ENCODE results near the gene DPY19L3. TPM values are rescaled to one million over a fixed set of nuclear protein-coding genes. Genes with fewer than 3 reads are reported as not detected.

Gene DPY19L3
- total RNA-seq, 4 donors from 2014 or later = 29.7 to 49.2 (median 39.8) TPM

DNA sequence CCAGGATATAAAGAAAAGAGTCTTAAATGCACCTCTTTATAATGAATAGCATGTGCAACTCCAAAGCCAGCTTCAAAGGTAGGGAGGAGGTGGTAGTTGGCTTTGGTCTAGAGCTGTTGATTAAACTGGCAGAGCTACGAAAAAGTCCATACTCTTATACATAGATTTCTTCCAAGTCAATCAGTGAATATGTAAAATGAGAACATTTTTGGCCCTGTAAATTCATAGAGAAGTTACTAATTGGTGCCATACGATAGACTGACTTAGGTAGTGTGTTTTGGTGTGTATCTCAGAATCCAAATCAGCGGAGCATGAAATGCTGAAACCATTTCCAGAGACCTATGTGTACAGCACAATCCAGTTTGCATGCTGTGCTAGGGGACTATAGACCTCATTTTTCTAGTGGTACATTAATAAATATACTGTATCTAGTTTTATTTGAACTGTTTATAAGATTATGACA, 17.1 kb upstream of the DPY19L3 start:
- Histone ChIP-seq H3K27ac (no peak overlapping the region), H3K4me3 (replicated peaks in 1 of 3) (no peak overlapping the region), H3K4me1 (no peaks in the 10 kb centered on the region), H3K27me3 (no peaks in the 10 kb centered on the region), H3K9me3 (no peaks in the 10 kb centered on the region), H3K36me3 (peaks cover 0 to 5% of the 10 kb centered on the region in 2 donors)
- 85 to 88% methylated on average over 3 of the region's 3 CpGs for WGBS, 2 donors
- intact Hi-C loops (cut with DNase I) = no loop called here
- no peak for DNase-seq
- TF ChIP-seq, protein P1, sequence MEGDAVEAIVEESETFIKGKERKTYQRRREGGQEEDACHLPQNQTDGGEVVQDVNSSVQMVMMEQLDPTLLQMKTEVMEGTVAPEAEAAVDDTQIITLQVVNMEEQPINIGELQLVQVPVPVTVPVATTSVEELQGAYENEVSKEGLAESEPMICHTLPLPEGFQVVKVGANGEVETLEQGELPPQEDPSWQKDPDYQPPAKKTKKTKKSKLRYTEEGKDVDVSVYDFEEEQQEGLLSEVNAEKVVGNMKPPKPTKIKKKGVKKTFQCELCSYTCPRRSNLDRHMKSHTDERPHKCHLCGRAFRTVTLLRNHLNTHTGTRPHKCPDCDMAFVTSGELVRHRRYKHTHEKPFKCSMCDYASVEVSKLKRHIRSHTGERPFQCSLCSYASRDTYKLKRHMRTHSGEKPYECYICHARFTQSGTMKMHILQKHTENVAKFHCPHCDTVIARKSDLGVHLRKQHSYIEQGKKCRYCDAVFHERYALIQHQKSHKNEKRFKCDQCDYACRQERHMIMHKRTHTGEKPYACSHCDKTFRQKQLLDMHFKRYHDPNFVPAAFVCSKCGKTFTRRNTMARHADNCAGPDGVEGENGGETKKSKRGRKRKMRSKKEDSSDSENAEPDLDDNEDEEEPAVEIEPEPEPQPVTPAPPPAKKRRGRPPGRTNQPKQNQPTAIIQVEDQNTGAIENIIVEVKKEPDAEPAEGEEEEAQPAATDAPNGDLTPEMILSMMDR (IDR thresholded peaks at IDR 0.05) = no peak
- TF ChIP-seq POLR2A (IDR thresholded peaks at IDR 0.05) = no peak

DNA sequence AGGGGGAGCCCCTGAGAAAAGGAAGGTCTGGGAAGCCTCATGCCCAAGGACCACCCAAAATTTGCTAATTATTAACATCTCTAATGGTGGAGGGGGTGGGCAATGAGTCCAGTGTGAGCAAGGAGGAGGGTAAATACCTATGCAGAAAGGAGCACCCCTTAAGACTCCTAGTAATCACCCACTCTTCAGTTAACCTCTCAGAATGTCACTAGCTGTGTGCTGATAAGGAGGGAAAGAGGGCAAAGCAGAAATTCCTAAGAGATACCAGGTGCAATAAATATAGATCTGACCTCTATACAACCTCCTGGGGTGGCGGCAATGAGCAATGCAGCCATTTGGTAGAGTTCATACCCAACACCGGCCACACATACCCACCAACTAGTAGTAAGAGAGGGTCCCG, 12.7 kb upstream of the DPY19L3 start:
- 93 to 94% methylated on average over 3 of the region's 3 CpGs for WGBS, 2 donors
- no peak overlapping the region for H3K27ac ChIP-seq
- intact Hi-C loops (cut with DNase I) = no loop called here
- H3K27me3 ChIP-seq = no peaks in the 10 kb centered on the region
- no peaks in the 10 kb centered on the region for H3K36me3 ChIP-seq
- H3K4me1 ChIP-seq = no peaks in the 10 kb centered on the region
- no peak for TF ChIP-seq POLR2A (IDR thresholded peaks at IDR 0.05)
- TF ChIP-seq, protein P1 (IDR thresholded peaks at IDR 0.05) = no peak
- no peak for DNase-seq
- no peaks in the 10 kb centered on the region for H3K9me3 ChIP-seq
- no peak overlapping the region for H3K4me3 ChIP-seq (replicated peaks in 1 of 3)

DNA sequence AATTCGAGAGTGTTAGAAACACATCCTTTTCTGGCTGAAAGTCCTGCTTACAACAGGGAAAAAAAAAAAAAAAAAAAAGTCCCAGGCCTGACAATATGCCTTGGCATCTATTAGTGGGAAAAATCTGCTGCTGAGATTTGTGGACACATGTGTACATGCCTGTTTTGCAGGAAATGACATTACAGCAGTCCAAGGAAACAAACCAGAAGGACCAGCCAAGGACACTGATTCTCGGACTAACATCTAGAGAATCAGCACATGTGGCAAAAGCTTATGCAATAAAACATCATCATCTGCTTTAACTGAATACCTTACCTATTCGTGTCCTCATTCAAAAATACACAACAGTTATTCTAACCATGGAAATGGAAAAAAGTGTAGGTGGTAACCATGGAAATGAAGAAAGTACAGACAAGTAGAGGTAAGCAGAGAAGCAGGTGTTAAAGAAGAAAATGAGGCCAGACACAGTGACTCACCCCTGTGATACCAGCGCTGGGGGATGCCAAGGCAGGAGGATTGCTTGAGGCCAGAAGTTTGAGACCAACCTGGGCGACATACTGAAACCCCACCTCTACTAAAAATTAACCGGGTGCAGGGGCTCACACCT, 9.4 kb upstream of the DPY19L3 start:
- TF ChIP-seq POLR2A (IDR thresholded peaks at IDR 0.05) = no peak
- TF ChIP-seq, protein P1 (IDR thresholded peaks at IDR 0.05) = no peak
- Histone ChIP-seq H3K27ac (no peak overlapping the region), H3K36me3 (no peaks in the 10 kb centered on the region), H3K4me3 (replicated peaks in 1 of 3) (no peak overlapping the region), H3K9me3 (no peaks in the 10 kb centered on the region), H3K27me3 (no peaks in the 10 kb centered on the region), H3K4me1 (no peaks in the 10 kb centered on the region)
- DNase-seq = no peak
- WGBS, 2 donors = 87 to 93% methylated on average over 6 of the region's 6 CpGs
- intact Hi-C loops (cut with DNase I) = no loop called here

DNA sequence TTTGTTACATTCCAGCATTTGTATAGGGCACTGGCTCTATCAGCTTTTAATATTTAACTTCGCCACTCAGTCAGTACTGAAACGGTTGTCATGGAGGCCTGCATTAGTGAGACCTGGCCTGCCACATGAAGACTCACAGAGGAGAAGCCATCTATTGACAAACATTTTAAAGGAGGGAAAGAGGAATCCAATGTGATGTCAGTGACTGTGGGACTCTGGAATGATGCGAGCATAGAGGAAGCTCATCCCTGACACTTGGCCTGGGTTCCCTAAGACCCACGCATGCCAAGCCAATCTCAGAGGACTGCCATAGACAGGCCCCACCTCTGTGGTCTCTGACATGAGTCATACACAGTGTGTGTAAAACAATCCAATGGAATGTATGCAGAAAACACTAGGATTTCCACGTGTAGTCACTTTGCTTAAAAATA, 7.9 kb upstream of the DPY19L3 start:
- H3K9me3 ChIP-seq = no peaks in the 10 kb centered on the region
- WGBS, 2 donors = 80 to 92% methylated on average over 5 of the region's 5 CpGs
- intact Hi-C loops (cut with DNase I) = no loop called here
- no peak overlapping the region for H3K27ac ChIP-seq
- DNase-seq = no peak
- H3K4me1 ChIP-seq = no peaks in the 10 kb centered on the region
- no peaks in the 10 kb centered on the region for H3K27me3 ChIP-seq
- H3K4me3 ChIP-seq (replicated peaks in 1 of 3) = no peak overlapping the region
- no peak for TF ChIP-seq POLR2A (IDR thresholded peaks at IDR 0.05)
- TF ChIP-seq, protein P1 (IDR thresholded peaks at IDR 0.05) = no peak
- no peaks in the 10 kb centered on the region for H3K36me3 ChIP-seq

DNA sequence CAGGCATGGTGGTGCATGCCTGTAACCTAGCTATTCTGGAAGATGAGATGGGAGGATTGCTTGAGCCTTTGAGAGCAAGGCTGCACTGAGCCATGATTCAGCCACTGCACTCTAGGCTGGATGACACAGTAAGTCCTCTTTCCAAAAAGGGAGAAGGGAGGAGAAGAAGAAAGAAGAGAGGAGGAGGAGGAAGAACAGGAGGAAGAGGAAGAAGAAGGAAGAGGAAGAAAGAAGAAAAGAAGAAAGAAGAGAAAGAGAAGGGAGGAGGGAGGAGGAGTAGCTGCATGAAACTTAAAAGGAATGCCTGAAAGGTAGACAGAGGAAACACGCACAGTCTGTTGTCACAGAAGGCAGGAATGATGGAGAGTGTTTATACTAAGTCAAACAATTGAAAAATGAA, 3.6 kb upstream of the DPY19L3 start:
- Histone ChIP-seq H3K27ac (no peak overlapping the region), H3K36me3 (no peaks in the 10 kb centered on the region), H3K9me3 (no peaks in the 10 kb centered on the region), H3K4me3 (replicated peaks in 1 of 3) (no peak overlapping the region), H3K27me3 (no peaks in the 10 kb centered on the region), H3K4me1 (peaks cover 13 to 17% of the 10 kb centered on the region in 2 donors)
- intact Hi-C loops (cut with DNase I) = loop anchor here (10.0 kb wide), 1 partner anchor 57 kb away; the partner anchor contains the start of gene ZNF507
- no peak for TF ChIP-seq POLR2A (IDR thresholded peaks at IDR 0.05)
- TF ChIP-seq, protein P1 (IDR thresholded peaks at IDR 0.05) = no peak
- 90 to 93% methylated on average over 1 of the region's 1 CpG for WGBS, 2 donors
- no peak for DNase-seq

All from thyroid gland (tissue), 4 donors.